ENCODE data around the gene ATG16L1.

Gene ATG16L1

DNA sequence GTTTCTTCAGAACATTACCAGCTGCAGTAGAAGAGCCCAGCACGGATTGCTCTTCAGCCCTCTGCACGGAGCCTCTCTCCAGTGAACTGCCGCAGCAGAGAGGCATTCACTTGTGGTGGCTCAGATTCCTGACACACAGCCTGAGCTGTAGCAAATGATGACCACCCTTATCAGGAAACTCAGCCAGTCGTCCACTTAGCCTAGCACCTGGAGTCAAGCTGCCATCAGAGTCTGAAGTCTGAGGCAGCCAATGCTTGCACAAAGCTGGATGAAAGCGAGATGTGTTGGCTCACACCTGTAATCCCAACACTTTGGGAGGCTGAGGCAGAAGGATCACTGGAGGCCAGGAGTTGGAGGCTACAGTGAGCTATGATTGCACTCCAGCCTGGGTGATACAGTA lies 44.4 kb downstream of the ATG16L1 start:
- no peak for DNase-seq (ENCODE audit: low read depth)

DNA sequence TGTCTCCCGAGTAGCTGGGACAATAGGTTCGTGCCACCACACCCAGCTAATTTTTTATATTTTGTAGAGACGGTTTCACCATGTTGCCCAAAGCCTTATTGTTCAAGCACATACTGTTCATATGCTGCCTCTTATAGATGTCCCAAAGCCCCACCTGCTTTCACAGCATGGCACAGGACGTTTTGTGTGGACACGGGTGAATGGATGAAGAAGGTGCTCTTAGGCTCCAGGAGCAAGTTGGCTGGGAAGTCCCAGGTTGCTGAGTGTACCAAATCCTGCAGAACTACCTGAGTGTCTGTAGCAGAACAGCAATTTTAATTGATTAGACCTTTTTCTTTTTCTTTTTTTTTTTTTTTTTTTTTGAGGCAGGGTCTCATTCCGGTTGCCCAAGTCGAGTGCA lies 45.6 kb downstream of the ATG16L1 start:
- DNase-seq (ENCODE audit: low read depth) = no peak

GRCh38 chr2:233300401-233300800 lies 48.9 kb downstream of the ATG16L1 start:
- no peak for DNase-seq (ENCODE audit: low read depth)

GRCh38 chr2:233301248-233301647 lies 49.8 kb downstream of the ATG16L1 start:
- DNase-seq (ENCODE audit: low read depth) = no peak

- DNase-seq (ENCODE audit: low read depth) = no peak
These were observed 50.3 kb downstream of the ATG16L1 start for GRCh38 chr2:233301811-233302210.

DNA sequence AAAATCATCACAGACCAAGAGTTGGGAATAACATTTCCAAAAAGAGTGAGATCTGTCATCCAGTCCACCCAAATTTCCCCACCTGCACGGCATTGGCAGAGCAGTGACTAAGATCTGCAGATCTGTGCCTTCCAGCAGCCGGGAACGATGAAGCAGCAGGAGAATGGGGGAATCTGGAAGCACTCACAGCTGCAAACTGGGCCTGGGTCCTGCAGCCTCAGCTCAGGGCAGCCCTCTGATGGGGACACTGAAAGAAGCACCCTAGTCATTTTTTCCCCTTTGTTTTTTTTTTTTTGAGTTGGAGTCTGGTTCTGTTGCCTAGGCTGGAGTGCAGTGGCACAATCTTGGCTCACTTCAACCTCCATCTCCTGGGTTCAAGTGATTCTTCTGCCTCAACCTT lies 51.8 kb downstream of the ATG16L1 start:
- DNase-seq (ENCODE audit: low read depth) = no peak

GRCh38 chr2:233307565-233307964 lies 56.1 kb downstream of the ATG16L1 start, which contains the start of gene SAG:
Gene SAG, plus strand, starts transcription at chr2:233307816. Its CDS starts 1,374 bp downstream, at chr2:233309190.
- no peak for DNase-seq (ENCODE audit: low read depth)

- DNase-seq (ENCODE audit: low read depth) = no peak
These were observed 59.9 kb downstream of the ATG16L1 start for GRCh38 chr2:233311241-233311926.

DNA sequence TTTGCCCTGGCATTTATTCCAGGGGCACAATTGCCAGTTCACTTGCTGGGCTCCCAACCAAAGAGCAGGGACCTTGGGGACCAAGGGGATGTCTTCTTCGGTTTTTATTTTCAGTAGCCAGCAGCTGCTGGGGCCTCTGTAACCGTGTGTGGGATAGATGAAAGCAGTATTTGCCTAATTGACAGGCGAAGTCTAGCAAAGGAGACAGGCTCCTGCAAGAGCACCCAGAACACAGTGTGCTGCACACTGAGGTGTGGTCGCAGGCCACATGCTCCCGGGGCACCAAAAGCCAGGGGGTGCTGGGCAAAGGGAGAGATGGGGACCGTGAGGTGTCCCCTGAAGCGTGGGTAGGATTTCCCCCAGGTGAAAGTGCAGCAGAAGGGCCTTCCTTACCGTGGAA lies 61.4 kb downstream of the ATG16L1 start:
- no peak for DNase-seq (ENCODE audit: low read depth)

DNA sequence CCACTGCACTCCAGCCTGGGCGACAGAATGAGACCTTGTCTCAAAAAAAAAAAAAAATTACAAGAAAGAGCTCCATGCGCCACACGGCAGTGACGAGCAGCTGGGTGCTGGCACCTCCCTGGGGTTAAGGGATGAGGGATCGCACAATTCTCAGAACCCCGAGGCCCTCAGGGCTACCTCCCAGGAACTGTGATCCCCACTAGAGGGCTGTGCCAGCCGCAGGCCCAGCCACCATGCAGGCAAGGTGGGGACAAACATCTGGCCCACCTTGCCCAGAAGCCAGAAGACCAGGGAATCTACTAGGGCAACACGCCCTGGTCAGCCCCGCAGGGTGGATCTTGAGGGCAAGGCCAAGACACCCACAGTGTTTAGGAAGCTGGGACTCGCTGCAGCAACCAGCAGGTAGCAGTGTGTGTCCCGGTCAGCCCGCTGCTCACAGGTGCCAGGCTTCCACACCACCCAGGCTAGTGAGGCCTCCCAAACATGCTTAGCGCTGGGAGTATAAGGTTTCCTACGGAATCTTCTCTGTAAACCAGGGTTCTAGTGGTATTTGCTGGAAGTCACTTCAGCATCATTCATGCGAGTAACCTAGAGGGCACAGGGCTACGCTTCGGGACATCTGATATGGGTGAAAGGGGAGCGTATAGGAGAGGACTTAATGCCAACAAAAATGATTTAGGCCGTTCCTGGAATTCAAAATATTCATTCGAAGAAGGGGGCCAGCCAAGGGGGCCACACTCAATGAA lies 62.9 kb downstream of the ATG16L1 start:
- no peak for DNase-seq (ENCODE audit: low read depth)

DNA sequence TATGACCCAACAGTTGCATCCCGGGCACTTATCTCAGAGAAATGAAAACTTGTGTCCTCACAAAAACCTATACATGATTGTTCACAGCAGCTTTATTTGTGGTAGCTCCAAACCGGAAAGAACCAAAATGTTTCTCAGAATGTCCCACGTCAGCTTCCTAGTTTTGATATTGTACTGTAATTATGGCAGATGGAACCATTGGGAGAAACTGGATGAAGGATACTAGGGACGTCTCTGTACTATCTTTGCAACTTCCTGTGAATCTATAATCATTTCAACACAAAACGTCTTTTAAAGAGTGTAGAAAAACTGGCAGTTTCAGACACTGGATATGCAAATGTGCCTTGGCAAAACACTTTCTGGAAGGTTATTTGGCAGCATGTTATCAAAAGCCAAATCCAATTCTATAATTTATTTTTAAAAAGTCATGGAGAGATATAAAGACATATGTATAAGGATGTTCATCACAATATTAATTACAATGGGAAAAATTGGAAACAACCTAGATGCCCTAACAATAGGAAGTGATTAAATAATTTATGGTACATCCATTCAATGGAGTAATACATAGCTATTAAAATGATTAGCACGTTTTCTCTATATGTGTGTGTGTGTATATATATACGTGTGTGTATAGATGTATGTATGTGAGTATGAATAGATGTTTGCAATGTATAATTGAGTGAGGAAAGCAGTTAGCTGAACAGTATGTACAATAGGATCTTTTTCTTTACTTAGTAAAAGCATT lies 65.9 kb downstream of the ATG16L1 start:
- no peak for DNase-seq (ENCODE audit: low read depth)

DNA sequence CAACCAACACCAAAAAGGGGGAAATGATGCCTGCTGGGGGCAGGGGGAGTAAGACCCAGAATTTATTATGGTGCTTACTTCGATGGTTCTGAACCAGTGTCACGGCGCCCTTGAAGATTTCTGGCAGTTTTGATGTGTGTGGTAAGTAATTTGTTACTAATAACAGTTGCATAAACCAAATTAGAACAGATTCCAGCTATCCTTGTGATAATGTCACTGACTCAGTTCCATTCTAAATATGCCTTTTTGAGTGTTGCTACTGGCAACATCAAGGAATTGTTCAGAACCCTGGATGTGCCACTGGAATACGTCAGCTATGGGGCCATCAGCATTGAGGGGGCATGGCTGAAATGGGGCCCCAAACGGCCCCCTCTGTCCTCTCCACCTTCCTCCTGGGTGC lies 67.8 kb downstream of the ATG16L1 start:
- DNase-seq (ENCODE audit: low read depth) = no peak

- no peak for DNase-seq (ENCODE audit: low read depth)
These were observed 69.0 kb downstream of the ATG16L1 start for GRCh38 chr2:233320470-233320869.

DNA sequence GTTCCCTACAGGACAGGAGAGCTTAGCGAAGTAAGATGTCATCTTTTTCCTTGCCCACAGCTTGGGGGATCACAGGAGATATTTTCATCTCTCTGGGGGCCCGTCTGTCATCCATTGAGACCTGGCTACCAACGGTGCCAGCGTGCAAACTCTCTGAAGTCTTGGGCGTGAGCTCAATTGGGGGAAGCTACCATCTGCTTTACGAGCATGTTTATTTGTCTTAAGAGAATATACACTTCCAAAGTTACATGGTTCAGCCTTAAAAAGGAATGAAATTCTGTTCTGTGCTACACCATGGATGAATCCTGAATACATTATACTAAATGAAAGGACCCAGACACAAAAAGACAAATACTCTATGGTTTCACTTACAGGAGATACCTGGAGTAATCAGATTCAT lies 69.7 kb downstream of the ATG16L1 start:
- DNase-seq (ENCODE audit: low read depth) = no peak

DNA sequence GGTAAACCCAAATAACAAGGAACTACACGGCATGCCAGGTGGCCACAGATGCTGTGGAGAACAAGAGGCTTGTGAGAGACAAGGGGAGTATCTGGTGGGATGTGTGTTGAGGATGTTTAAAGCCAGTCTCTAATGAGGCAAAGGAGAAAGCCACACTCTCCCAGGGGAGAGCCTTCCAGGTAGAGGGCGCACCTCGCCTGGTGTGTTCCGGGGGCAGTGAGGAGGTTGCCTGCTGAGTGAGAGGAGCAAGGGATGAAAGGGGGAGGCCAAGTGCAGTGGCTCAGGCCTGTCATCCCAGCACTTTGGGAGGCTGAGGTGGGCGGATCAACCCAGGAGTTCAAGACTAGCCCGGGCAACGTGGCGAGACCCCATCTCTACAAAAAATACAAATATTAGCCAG lies 72.4 kb downstream of the ATG16L1 start:
- DNase-seq (ENCODE audit: low read depth) = no peak

DNA sequence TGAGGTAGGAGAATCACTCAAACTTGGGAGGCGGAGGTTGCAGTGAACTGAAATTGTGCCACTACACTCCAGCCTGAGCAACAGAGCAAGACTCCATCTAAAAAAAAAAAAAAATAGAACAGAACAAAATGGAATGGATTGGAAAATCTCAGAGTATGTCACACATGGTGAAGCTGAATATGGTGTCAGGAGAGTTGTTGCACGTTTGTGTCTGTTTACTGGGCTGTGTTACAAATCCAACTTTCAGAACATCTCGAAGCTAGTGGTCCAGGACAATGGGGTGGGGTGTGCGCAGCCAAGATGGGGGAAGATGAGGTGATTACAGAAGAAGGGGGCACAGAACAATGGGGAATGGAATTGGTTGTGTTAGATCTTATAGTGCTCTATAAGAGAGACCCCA lies 73.8 kb downstream of the ATG16L1 start:
- DNase-seq (ENCODE audit: low read depth) = no peak

DNA sequence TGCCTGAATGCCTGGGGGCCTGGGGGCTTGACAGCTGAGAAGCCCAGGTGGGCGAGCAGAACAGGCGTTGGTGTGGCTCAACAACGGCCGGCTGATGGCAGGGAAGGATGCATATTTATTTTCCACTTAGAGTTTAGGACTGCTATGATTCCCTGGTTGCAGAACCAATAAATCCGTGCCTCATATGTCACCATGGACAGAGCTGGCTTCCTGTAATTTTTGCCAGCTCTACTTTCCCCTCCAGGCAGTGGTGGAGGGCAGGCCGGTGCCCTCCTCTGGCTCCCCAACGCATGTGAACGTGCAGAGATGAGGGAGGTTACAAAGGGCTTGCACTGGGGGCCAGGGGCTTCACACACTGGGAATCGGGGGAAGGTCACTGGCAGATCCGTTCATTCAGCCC lies 74.3 kb downstream of the ATG16L1 start:
- DNase-seq (ENCODE audit: low read depth) = no peak

DNA sequence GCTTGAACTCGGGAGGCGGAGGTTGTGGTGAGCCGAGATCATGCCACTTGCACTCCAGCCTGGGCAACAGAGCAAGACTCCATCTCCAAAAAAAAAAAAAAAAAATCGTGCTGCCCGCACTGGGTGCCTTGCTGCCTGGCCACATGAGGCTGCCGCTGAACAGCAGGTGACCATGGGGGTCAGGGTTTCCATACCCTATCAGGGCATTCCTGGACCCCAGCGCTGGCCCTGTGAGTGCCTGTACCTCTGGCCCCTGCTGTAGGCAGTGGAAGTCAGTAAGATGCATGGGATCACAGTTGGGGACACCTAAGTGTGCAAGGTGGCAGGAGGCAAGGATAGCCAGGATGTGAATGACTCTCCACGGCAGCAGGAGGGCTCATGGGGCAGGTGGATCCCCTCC lies 75.0 kb downstream of the ATG16L1 start:
- DNase-seq (ENCODE audit: low read depth) = no peak

- no peak for DNase-seq (ENCODE audit: low read depth)
These were observed 77.4 kb downstream of the ATG16L1 start for GRCh38 chr2:233328922-233329321.

DNA sequence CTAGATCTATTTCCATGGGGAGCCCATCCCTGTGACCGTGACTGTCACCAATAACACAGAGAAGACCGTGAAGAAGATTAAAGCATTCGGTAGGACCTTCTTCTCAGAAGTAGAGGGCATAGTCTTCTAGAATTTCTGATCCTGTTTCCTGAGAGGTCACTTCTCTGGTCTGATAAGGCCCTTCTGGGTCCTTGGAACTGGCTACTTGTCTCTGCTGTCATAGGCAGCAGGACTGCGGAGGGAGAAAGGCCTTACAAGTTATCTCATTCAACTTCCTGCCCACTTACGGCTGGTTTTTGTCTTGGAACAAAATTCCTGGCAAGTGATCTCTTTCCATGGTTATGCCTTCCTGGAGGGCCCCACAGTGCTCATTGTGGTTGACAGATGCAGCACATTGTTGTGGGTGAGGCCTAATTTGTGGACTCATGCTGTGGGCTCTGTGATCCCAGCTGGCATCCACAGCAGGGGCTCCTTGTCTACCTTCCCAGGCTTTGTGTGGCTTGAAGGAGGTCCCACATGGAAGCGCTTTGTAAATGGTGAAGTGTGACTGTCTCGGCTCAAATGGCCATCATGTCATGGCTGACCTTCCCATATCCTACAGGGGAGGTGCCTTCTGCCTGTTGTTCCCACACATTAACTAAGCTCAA lies 78.1 kb downstream of the ATG16L1 start:
- no peak for DNase-seq (ENCODE audit: low read depth)

DNA sequence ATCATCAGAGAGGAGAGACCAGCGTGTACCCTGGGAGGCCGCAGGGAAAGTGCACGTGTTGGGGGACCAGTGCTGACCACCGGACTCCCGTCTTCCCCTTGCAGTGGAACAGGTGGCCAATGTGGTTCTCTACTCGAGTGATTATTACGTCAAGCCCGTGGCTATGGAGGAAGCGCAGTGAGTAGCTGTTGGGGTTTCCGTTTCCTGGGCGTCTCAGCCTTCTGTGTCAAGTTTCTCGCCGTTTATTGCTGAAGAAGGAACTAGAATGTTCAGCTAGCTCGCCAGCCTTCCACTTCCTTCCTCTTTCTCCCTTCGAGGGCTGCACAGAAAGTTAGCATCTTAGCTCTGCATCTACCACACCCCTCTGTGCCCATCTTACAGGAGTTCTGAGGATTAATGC lies 80.1 kb downstream of the ATG16L1 start:
- DNase-seq (ENCODE audit: low read depth) = no peak

DNA sequence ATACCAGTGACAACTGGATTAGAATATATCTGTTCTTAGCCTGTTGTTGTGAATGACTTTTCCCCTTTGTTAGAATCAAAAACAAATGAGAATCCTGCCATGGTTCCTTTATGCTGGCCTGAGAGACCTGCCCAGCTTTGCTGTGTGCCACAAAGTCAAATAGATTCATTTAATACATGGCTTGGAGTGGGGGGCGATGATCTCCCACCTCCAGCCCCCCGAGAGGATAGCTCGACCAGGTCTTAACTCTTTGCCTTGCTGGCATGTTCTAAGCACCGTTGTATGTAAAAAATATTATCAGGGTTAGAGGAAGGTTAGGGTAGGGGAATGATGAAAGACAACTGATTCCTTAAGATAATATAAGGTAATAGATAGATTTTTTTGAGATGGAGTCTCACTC lies 80.7 kb downstream of the ATG16L1 start:
- DNase-seq (ENCODE audit: low read depth) = no peak

DNA sequence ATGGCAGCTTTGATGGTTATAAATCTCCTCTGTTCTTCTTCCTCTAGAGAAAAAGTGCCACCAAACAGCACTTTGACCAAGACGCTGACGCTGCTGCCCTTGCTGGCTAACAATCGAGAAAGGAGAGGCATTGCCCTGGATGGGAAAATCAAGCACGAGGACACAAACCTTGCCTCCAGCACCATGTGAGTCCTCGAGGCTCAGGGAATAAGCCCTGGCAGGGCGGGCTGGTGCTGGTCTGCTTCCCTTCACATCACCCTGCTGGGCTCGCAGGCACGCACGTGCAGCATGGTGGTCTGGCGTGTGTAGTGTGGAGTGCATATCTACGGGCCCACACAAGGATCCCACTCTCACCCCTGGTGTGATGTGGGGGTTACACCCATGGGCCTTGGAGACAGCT lies 83.4 kb downstream of the ATG16L1 start:
- DNase-seq (ENCODE audit: low read depth) = no peak
